NCI-H524 (cell line): ENCODE data around the gene MEGF6.
"Not testable (repeated sequence)": the region's sequence is repeated elsewhere in the genome, so short reads cannot be mapped to it uniquely, and the experiment has no call there.

ENCODE experiments used
- DNase-seq, 2 experiments: peaks; one replicate each; lab custom pipeline; 2025; lab: John Stamatoyannopoulos, UW

MEGF6 gene

DNA sequence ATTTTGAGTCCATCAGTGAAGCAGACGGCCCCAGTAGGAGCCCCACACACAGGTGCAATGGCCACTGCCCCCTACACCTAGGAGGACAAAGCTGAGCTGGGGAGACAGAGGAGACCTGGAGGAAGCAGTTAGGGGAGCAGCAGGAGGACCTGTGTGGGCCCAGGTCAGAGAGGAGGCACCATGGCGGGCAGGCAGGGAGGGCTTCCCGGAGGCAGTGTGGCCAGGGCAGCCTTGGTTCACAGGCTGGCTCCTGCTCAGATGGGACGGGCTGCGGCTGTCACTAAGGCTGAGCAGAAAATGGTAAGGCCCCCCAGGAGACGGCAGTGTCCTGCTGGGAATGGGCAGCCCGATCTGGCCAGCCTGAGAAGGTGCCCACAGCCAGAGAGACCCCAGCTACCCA lies 15.4 kb downstream of the MEGF6 start:
- no peak for DNase-seq

DNA sequence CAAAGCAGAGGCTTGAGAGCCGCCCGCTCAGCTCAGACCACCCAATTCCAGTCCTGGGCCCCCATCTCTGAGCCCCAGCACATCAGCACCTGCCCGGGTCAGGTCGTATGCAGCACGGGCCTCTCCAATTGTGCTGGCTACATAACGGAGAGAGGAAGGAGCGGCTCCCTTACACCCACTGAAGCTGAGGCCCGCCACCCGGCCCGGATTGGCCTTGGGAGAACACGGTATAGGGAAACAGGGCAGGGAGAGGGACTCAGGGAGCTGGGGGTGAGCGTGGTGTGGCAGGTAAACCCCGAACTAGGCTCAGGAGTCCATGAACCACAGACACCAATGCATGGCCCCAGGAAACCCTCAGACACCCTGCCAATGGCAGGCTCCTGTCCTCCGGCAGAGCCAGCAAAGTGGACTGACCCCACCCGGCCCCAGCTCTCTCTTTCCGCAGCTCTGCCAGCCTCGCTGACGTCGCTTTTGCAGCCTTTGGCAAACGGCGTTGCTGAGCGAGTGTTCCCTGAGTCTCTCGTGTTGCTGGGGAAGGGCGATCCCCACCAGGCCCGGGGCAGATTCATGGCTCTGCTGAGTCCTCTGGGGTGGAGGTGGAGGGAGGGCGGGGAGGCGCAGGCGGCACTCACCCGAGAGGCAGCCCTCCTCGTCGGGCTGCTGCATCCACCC lies 16.5 kb downstream of the MEGF6 start:
- no peak for DNase-seq

- DNase-seq: no peak
These were observed 17.6 kb downstream of the MEGF6 start for GRCh38 chr1:3593745-3594144.

DNA sequence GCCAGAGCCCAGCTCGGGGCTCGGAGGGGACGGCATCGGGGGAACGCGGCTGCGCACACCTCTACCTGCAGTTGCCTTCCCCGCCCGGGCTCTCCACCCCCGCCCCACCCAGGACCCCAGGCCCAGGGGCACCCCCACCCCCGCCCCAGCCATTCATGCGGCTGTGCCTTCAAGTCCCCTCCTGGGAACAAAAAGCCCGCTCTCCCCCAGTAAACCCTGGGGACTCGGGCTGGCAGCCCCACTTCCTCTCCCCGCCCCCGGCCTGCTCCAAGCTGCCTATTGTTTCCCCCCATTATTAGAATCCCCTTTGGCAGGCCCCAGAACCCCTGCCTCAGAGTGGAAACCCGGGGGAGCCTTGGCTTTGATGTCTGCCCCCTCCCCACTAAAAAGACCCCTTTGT lies 18.0 kb downstream of the MEGF6 start:
- no peak for DNase-seq

DNA sequence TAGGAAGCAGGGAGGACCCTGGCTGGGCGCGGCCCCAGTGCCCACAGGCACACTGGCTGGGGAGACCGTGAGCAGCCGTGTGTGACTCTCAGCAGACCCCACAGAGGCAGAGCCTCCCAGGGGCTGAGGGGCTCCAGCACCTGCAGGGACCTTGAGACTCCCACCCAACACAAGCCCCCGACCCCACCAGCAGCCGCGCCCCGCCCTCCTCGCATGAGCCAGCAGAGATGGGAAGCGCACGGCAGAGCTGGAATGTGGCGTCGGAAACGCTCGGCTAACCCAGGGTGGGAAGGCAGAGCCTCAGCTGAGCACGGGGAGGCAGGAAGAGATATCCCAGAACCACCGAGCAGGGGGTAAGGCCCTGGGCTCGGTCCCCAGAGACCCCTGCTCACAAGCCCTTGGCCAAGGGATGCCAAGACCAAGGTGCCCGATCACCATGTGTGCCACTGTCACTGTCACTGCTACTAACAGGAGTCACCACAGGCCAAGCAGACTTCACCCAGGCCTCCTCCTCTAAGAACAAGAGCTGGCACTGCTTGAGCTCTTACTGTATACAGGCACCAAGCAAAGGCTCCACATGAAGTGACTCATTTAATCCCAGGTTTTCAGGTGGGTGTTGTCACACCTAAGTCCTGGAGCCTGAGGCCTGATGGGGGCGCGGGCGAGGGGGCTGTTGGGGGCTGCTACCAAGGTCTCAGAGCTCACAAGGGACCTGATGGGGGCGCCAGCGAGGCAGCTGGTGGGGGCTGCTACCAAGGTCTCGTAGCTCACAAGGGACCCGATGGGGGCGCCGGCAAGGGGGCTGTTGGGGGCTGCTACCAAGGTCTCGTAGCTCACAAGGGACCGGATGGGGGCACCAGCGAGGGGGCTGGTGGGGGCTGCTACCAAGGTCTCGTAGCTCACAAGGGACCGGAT lies 20.1 kb downstream of the MEGF6 start:
- no peak for DNase-seq

- DNase-seq: no peak
These were observed 21.1 kb downstream of the MEGF6 start for GRCh38 chr1:3590139-3590763.

- no peak for DNase-seq
These were observed 22.9 kb downstream of the MEGF6 start for GRCh38 chr1:3588395-3588794.

- DNase-seq: no peak
These were observed 24.1 kb downstream of the MEGF6 start for GRCh38 chr1:3586986-3587759.

- no peak for DNase-seq
These were observed 25.3 kb downstream of the MEGF6 start for GRCh38 chr1:3585940-3586568.

DNA sequence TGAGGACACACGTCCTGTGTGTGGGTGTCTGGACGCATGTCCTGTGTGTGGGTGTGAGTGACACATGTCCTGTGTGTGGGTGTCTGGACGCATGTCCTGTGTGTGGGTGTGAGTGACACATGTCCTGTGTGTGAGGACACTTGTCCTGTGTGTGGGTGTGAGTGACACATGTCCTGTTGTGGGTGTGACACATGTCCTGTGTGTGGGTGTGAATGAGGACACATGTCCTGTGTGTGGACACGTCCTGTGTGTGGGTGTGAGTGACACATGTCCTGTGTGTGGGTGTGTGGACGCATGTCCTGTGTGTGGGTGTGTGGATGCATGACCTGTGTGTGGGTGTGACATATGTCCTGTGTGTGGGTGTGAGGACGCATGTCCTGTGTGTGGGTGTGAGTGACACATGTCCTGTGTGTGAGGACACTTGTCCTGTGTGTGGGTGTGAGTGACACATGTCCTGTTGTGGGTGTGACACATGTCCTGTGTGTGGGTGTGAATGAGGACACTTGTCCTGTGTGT lies 25.9 kb downstream of the MEGF6 start:
- DNase-seq: not testable (repeated sequence)

DNA sequence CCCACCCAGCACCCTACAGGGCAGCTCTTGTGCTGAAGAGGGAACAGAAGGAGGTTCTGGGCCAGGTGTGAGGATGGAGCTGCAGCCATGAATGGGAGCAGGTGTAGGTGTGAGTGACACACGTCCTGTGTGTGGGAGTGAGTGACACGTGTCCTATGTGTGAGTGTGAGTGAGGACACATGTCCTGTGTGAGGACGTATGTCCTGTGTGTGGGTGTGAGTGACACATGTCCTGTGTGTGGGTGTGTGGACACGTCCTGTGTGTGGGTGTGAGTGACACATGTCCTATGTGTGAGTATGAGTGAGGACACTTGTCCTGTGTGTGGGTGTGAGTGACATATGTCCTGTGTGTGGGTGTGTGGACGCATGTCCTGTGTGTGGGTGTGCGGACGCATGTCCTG lies 26.4 kb downstream of the MEGF6 start:
- no peak for DNase-seq

DNA sequence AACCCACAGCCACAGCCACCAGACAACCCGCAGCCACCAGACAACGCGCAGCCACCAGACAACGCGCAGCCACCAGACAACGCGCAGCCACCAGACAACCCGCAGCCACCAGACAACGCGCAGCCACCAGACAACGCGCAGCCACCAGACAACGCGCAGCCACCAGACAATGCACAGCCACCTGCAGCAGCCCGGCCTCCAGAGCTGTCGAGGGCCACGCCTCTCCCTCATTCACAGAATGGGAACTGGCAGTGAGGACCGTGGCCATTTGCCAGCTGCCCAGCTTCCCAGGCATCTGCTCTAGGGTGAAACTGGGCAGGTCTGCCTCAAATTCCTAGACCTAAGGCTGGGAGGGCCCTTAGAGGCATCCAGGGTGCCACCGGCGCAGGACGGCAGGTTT lies 27.6 kb downstream of the MEGF6 start:
- peak in 1 of 2 experiments; percentile 7 for DNase-seq

DNA sequence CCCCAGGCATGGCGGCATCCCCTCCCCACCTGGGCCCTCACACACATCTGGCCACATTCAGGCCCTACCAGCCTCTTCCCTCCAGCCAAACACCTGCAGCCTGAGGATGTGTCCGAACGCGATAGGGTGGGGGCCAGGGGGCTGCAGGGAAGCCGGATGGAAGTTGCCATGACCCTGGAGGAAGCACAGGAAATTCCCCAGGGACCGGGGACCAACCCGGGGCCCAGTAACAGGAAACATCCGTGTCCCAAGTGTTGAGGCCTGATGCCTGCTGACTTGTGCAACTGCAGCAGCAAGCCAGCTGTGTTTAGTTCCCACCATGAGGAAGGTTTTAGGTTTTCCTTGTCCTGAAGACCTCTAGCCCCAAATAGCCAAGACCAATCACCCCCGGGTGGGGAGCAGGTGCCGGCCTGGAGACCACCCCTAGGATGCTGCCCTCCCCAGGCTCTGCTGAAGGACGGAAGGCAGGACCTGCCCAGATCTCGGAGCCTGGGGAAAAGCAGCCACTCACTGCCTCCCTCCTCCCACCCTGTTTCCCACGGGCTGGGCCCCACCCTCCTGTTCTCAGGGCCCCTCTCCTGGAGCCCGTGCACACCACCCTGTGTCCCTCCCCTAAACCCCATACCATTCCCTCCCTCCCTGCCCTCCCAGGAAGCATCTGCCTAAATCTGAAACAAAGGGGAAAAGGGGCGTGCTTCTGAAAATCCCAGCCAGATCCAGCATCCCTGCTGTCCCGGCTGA lies 29.8 kb downstream of the MEGF6 start:
- DNase-seq: no peak

GRCh38 chr1:3580231-3580630 lies 31.1 kb downstream of the MEGF6 start:
- DNase-seq: no peak

DNA sequence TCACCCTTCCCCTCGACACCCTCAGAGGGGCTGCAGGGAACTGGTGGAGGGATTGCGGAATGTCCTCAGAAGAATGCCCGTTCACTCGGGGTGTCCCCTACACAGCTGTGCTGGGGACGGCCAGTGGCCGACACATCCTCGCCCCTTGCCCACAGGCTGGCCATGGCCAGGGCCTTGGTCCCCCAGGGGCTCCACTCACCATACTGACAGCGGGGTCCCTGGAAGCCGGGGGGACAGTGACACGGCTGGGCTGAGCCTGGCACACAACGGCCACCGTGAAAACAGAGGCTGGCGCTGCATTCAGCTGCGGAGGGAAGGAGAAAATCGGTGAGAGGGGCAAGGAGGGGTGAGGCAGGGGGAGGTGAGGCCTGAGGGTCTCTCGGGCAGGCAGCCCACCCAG lies 31.7 kb downstream of the MEGF6 start:
- DNase-seq: no peak

DNA sequence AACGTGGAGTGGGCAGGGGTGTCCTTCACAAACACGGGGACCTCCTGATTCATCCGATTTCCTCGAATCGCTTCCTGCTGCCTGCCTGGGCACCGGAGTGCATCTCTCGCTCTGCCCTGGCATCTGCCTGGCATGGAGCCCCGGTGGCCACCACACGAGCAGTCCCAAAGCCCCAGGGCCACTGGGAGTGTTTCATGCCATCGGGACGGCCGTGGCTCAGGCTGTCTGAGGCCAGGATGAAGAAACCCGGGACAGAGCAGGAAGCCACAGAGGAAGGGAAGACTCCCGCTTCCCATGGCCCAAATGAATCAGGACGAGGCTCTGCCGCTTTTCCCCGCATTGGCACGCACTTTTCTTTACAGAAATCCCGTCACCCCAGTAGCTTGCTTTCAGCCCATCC lies 32.4 kb downstream of the MEGF6 start:
- no peak for DNase-seq

GRCh38 chr1:3578433-3578805 lies 32.9 kb downstream of the MEGF6 start:
- no peak for DNase-seq

- DNase-seq: no peak
These were observed 33.4 kb downstream of the MEGF6 start for GRCh38 chr1:3577711-3578432.

GRCh38 chr1:3577300-3577699 lies 34.0 kb downstream of the MEGF6 start:
- DNase-seq: peak; percentile 86 to 95

DNA sequence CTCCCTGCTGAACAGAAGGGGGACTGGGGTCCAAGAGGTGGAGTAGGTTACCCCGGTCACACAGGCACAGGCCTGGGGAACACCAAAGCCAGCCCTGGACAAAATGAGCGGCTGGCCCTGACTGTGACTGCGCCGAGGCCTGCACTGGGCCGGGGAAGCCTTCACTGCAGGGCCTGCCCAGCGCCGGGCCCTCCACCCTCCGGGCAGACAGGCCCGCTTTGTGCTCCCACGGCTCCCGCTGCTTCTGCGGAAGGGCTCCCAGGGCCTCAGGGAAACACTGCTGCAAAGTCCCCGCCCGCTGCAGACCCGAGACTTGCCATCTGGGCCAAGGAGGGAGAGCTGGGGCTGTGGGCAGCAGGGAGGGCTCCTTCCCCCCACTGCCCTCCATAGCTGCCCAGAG lies 35.3 kb downstream of the MEGF6 start:
- DNase-seq: peak; percentile 6 to 52
